GM12878 (cell line): ENCODE measurements around the gene RIPK4. TPM values are rescaled to one million over a fixed set of nuclear protein-coding genes. Genes with fewer than 3 reads are reported as not detected.

ENCODE experiments used
- CBX5 ChIP-seq: sonication (generic); IDR thresholded peaks from 2 replicates; pipeline ENCODE4 v1.6.1; 2016; ENCODE audit warnings: low read depth, moderate library complexity, mild to moderate bottlenecking, inconsistent platforms
- CUX1 ChIP-seq: IDR thresholded peaks from 2 replicates; pipeline ENCODE4 v1.6.1; 2012; ENCODE audit warnings: improper control_type of control experiment, low read depth, low read length; ENCODE audit not compliant: insufficient replicate concordance
- HCFC1 ChIP-seq: fragments of 150-350 bp; IDR thresholded peaks from 2 replicates; pipeline ENCODE4 v1.6.1; 2014; ENCODE audit warnings: low read length
- RFX5 ChIP-seq: IDR thresholded peaks from 2 replicates; pipeline ENCODE4 v1.6.1; 2011; ENCODE audit warnings: low read depth, low read length, improper control_type of control experiment
- SKIL ChIP-seq: fragments of 450-650 bp; IDR thresholded peaks from 2 replicates; pipeline ENCODE4 v1.6.1; 2017; ENCODE audit warnings: mild to moderate bottlenecking, low read depth, inconsistent platforms; ENCODE audit not compliant: poor library complexity, severe bottlenecking
- ZBTB40 ChIP-seq: fragments of 450-650 bp; IDR thresholded peaks from 2 replicates; pipeline ENCODE4 v1.6.1; 2016; ENCODE audit warnings: mild to moderate bottlenecking, moderate library complexity, borderline replicate concordance
- polyA plus RNA-seq, 11 experiments: library from polyadenylated mRNA; depleted of rRNA in 4 of 11; unstranded in 6 of 11; stranded (reverse) in 5 of 11; fragments of >200 nt; fragmentation: Nextera tagmentation in 4 of 11; fragmentation: Illumina TruSeq in 1 of 11; extraction: Ambion mirVana in 4 of 11; extraction: Trizol in 1 of 11; gene quantifications; 1 replicate in 1 of 11; 2 replicates in 10 of 11; pipeline versions ENCODE4 v1.2.1 to v1.2.3, GENCODE V29; 2011 to 2016; ENCODE audit warnings: inconsistent platforms in 2 of 11, missing spikeins in 2 of 11, low read depth in 1 of 11
- total RNA-seq, 4 experiments: library from RNA; depleted of rRNA in 3 of 4; stranded (reverse); fragments of >200 nt in 3 of 4; fragmentation: Illumina TruSeq in 1 of 4; extraction: Trizol in 1 of 4; gene quantifications; 2 replicates each; pipeline versions ENCODE4 v1.2.1 to v1.2.3, GENCODE V29; 2013 to 2021

The RIPK4 gene
- total and polyA plus RNA-seq, 10 of the 15 experiments (the other 5 are each of a cell fraction or from before 2014, with no cell fraction given) = 0.05 TPM; not detected in 9

- TF ChIP-seq CUX1 (no peak), SKIL (no peak), CBX5 (no peak), HCFC1 (no peak), RFX5 (no peak), ZBTB40 (no peak)
Observed at GRCh38 chr21:41763398-41763931, 3.4 kb downstream of the RIPK4 start (continued).
